Germinal center (tissue), 1 donor: ENCODE results near the gene MED13L.

Source experiments
- DNase-seq: peaks from one replicate; pipeline ENCODE4 v3.0.0; 2012; ENCODE audit warnings: mixed read lengths, low spot score

MED13L gene

DNA sequence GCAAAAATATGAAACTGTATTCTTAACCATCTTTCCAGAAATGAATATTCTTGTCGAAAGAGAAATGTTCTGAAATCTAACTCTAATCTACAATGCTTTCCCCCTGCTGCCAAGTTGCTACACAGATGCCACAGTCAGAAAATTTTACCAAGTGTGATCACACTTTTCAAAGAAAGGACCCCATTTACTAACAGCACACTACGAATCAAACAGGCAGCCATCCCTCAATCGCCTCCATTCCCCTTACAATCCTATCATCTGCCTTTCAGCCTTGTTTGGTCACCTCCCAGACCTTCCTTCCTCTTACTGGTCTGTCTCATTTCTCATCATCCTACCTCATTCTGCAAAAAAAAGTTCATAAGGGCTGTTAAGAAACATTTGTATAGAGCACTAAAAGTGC is 190.1 kb downstream of the MED13L start:
- DNase-seq, result no peak

DNA sequence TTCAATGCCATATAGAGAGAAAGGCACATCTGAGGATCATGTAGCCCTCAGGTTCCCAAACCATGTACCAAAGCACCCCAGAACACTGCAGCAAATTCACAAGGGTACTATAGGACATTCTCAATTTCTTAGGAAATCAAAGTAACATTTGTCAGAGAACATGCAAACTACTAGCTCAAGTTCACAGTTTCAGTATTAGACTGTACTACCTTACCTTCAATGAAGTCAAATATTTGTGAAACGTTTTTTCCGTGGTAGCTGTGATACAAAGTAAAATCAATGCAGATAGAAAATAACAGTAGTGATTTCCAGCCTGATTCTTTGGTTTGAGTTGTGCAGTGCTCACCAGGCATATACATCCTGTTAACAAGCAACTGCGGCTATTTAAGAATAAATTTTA is 197.1 kb downstream of the MED13L start:
- DNase-seq, result no peak

GRCh38 chr12:116078396-116078795 is 199.1 kb downstream of the MED13L start:
- DNase-seq, result no peak

DNA sequence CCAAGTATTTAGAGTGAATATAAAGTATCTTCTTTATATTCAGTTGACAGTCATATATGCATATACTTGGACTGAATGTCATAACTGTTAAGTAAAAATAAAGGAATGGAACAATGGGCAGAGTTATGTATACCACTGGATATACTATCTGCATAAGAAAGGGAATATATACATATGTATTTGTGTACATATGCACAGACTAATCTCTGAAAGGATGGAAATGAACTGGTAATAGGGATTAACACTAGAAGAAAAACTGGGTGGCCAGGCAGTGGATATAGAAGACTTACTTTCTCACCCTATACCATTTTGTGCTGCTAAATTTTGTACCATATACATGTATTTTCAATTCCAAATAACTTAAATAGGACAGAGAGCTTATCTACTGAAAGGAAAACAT is 200.1 kb downstream of the MED13L start:
- no peak for DNase-seq

DNA sequence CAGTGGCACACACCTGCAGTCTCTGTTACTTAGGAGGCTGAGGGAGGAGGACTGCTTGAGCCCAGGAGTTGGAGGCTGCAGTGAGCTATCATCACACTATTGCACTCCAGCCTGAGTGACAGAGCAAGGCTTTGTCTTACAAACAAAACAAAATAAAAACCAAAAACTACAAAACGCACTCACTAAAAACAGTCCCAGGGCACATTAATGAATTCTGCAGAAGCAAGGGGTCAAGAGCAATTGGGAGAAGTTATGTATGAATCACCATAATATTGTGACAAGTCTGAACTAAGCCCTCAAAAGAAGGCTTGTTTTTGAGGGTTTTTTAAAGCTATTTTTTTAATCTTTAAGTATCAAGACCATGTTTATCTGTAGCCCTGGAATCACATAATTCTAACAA is 201.1 kb downstream of the MED13L start:
- DNase-seq, result no peak

DNA sequence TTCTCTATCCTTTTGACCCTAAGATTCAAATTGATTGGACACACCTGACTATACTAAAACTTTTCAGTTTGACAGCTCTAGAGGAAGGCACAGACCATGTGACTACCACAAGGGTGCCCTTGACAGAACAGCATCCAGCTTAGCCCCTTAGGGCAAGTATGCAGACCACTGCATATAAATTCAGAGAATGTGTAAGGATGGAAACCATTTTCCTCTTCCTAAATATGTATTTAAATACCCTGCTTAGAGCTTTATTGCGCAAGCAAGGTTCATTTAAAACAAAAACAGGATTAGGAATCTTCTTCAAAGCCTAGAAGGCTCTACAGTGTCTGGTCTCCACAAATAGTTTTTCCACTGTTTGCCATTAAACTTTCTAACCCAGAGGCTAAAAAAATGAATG is 202.8 kb downstream of the MED13L start:
- DNase-seq, result no peak

DNA sequence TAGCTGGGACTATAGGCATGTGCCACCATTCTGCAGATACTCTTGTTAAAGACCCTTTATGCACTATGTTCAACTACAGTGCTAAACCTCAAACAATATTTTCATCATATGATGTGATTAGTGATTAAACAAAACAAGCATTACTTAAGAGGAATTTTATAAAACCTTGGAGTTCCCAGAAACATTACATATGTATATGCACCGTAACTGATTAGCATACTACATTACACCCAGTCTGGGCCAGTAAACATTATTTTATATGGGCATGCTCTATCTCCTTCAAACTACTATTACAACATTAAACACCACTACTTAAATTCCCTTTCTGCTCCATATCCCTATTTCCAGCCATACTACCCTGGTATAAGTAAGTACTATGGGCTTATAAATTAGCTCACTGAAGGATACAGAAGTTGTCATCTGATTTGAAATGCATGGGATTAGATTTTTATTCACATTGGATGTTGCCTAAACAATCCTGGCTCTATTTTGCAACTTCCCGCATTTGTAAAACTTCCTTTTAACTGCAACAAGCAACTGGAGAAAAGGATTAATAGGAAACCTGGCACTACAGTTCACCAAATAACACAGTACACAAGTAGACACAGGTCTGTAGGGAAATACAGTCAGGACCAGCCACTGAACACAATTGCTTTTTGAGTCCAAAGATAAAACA is 205.8 kb downstream of the MED13L start:
- no peak for DNase-seq

- DNase-seq, result no peak
Observed at GRCh38 chr12:116070444-116070843, 207.0 kb downstream of the MED13L start.

DNA sequence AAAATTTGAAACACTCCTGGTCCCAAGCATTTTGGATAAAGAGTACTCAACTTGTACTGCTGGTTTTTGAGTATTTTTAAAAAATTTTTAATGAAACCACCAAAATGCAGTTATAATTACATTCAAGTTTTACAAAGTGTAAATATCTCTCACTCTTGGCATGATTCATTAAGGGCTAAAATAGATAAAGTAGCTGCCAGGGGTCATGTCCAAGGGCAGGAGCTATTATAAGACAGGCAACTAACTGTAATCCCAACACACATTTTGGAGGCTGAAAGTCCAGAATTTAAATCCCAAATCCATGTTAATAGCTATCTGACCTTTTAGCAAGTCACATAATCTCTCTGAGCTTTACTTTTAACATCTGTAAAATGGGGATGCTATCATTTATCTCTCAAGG is 207.6 kb downstream of the MED13L start:
- DNase-seq, result no peak

DNA sequence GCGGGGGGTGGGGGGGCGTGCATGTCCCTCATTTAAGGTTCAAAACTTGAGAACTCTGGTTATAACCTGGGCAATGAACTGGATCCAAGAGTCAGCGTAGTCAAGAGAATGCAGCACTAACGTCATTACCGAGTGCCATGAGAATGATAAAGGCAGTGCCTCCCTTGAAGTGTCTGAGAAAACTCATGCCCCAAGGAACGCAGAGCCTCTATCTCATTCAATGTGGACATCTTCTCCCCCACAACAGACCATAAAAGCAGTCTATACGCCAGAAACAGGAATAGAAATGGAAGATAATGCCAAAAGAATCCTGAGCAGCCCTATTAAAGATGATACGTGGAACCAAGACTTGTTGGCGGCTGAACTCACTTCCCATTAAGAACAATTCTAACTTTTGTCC is 208.6 kb downstream of the MED13L start:
- no peak for DNase-seq

DNA sequence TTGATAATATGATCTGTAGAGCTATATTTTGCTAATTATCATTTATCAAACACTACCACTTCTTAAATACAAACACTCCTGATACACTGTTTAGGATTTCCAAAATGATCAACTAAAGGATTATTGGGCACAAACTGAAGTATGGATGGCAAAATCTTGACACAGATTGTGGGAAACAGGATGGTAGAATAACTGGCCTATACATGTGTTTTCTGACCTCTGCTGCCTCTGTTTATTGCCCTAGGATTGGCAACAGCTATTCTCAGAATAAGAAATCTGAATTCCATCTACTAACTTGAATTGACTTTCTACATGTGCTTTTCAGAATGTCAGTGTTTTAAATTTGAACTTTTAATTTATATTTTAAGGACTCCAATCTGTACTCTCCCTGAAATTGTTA is 209.1 kb downstream of the MED13L start:
- DNase-seq, result no peak

GRCh38 chr12:116067892-116068291 is 209.6 kb downstream of the MED13L start:
- no peak for DNase-seq

- DNase-seq, result peak; percentile 49
Observed at GRCh38 chr12:116066381-116067230, 210.9 kb downstream of the MED13L start.

- DNase-seq, result no peak
Observed at GRCh38 chr12:116065606-116066005, 211.9 kb downstream of the MED13L start.

DNA sequence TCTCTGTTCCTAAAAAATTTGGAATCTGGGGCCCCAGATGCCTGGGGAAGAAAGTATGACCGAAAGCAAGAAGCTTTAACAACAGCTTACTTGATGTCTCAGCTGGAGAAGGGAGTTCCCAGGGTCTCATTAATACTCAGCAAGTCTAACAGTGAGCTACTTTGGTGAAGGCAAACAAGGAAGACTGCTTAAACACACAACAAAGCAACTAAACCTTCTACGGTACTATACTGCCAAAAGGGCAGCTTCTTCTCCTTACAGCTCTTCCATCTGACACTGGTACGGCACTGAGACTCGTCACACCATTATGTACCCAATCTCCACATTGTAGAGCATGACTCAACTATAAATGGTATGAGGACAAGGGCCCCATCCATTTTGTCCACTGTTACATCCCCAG is 213.0 kb downstream of the MED13L start:
- no peak for DNase-seq

GRCh38 chr12:116062698-116063097 is 214.8 kb downstream of the MED13L start:
- no peak for DNase-seq

DNA sequence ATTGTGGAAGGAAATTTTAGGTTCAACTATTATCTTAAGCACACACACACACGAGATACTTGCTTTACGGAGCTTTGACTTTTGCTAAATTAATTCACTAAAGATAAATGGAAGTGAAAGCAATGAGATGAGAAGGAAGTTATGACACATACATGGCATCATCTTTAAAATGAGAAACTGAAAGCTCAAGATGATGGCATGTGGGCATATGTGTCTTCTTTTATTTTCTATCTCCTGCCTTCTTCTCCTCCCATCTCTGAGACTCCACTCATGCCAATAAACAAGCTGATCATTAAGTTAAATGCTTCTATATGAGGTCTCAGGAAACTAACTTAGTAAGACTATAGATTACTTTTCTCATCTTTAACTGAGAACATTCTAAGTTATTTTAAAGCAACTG is 216.7 kb downstream of the MED13L start:
- peak; percentile 53 for DNase-seq

GRCh38 chr12:116059904-116060303 is 217.6 kb downstream of the MED13L start:
- DNase-seq, result no peak

DNA sequence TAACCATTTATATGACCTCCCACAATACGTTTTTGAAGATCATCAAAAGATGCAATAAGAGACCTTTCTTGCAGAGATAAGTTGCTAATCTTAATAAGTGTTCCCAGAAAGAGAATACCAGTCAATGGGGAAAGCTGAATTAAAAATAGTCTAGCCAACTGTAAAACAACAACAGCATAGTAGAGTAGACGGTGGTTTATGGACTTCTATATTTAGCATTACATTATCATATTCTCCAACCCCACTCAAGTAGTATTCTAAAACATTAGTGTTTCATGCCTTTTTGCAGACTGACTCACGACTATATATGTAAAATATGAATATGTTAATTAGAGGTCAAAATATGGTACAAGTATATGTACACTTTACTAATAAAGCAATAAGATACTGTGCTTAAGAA is 218.9 kb downstream of the MED13L start:
- DNase-seq, result no peak

- DNase-seq, result no peak
Observed at GRCh38 chr12:116057356-116057755, 220.1 kb downstream of the MED13L start.

GRCh38 chr12:116055895-116056607 is 221.4 kb downstream of the MED13L start:
- DNase-seq, result no peak

DNA sequence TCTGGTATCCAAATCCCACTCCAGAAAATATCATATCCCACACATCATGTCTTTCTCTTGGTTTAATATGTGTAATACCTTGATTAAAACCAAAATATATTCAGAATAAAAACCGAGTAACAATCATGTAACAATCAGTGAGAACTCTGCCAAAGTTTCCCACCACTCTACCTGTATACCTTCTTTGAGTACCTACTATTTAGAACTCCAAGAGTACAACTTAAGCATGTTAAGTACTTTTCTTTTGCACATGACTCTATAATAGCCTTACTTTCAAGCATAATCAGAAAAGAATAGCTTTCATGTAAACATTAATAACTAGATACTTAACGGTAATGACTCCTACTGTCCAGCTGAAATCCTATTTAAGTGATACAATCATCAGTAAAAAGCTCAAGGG is 223.2 kb downstream of the MED13L start:
- DNase-seq, result no peak
